Measurements from ENCODE around the gene VMP1.

DNA sequence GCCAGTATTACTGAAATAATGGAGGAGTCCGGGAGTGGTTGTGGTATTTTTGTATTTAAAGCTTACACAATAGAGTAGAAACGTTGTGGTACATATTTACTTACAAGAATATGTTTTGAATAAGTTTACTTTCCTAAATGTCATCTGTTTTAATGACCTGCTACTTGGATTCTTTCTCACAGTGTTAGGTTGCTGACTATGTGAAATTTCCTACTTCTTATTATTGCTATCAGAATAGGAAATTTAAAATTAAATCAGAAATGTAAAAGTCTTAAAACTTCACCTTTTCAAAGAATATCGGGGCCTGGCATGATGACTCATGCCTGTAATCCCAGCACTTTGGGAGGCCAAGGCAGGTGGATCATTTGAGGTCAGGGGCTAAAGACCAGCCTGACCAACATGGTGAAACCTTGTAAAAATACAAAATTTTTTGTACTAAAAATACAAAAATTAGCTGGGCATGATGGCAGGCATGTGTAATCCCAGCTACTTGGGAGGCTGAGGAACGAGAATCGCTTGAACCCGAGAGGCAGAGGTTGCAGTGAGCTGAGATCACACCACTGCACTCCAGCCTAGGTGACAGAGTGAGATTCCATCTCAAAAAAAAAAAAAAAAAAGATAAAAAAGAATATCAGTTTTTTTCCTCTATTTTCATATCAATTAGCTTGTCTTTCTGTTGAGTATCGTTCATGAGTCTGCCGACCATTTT is 77.8 kb downstream of the VMP1 start:
- TF ChIP-seq, protein P1, sequence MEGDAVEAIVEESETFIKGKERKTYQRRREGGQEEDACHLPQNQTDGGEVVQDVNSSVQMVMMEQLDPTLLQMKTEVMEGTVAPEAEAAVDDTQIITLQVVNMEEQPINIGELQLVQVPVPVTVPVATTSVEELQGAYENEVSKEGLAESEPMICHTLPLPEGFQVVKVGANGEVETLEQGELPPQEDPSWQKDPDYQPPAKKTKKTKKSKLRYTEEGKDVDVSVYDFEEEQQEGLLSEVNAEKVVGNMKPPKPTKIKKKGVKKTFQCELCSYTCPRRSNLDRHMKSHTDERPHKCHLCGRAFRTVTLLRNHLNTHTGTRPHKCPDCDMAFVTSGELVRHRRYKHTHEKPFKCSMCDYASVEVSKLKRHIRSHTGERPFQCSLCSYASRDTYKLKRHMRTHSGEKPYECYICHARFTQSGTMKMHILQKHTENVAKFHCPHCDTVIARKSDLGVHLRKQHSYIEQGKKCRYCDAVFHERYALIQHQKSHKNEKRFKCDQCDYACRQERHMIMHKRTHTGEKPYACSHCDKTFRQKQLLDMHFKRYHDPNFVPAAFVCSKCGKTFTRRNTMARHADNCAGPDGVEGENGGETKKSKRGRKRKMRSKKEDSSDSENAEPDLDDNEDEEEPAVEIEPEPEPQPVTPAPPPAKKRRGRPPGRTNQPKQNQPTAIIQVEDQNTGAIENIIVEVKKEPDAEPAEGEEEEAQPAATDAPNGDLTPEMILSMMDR (IDR thresholded peaks at IDR 0.05), result no peak
- TF ChIP-seq SIN3A (IDR thresholded peaks at IDR 0.05; ENCODE audit: borderline replicate concordance, insufficient read depth, low read depth, low read length) (no peak), POLR2AphosphoS5 (IDR thresholded peaks at IDR 0.05; ENCODE audit: low read depth, low read length) (no peak), TCF7L2 (IDR thresholded peaks at IDR 0.05; ENCODE audit: low read depth, low read length) (no peak)
- TF ChIP-seq, protein P2, sequence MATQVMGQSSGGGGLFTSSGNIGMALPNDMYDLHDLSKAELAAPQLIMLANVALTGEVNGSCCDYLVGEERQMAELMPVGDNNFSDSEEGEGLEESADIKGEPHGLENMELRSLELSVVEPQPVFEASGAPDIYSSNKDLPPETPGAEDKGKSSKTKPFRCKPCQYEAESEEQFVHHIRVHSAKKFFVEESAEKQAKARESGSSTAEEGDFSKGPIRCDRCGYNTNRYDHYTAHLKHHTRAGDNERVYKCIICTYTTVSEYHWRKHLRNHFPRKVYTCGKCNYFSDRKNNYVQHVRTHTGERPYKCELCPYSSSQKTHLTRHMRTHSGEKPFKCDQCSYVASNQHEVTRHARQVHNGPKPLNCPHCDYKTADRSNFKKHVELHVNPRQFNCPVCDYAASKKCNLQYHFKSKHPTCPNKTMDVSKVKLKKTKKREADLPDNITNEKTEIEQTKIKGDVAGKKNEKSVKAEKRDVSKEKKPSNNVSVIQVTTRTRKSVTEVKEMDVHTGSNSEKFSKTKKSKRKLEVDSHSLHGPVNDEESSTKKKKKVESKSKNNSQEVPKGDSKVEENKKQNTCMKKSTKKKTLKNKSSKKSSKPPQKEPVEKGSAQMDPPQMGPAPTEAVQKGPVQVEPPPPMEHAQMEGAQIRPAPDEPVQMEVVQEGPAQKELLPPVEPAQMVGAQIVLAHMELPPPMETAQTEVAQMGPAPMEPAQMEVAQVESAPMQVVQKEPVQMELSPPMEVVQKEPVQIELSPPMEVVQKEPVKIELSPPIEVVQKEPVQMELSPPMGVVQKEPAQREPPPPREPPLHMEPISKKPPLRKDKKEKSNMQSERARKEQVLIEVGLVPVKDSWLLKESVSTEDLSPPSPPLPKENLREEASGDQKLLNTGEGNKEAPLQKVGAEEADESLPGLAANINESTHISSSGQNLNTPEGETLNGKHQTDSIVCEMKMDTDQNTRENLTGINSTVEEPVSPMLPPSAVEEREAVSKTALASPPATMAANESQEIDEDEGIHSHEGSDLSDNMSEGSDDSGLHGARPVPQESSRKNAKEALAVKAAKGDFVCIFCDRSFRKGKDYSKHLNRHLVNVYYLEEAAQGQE (IDR thresholded peaks at IDR 0.05; ENCODE audit: insufficient read depth in 1 of 2, low read depth in 2 of 2, low read length in 1 of 2), result no peak
